GM23338 (cell line): ENCODE results near the gene CTBP2. TPM values are rescaled to one million over a fixed set of nuclear protein-coding genes. Genes with fewer than 3 reads are reported as not detected.

Source experiments
- ATAC-seq: fragments of 200-7000 bp; cut with Tn5 transposase; 3 replicates; pipeline ENCODE4 v1.9.1; 2020
- DNase-seq: peaks from one replicate; pipeline ENCODE4 v3.0.0-alpha.2; 2015; ENCODE audit warnings: low spot score
- H2AFZ ChIP-seq: fragments of 200-600 bp; sonication (generic); 2 replicates; pipeline ENCODE4 v1.8.0; 2016; ENCODE audit warnings: antibody characterized with exemption, mild to moderate bottlenecking, moderate library complexity
- H3F3A ChIP-seq: fragments of 200-600 bp; sonication (generic); replicated peaks from 2 replicates; pipeline ENCODE4 v1.8.0; 2017; ENCODE audit warnings: antibody characterized with exemption, mixed run types, low read depth
- H3K27ac ChIP-seq: fragments of 200-600 bp; sonication (generic); 2 replicates; pipeline ENCODE4 v1.6.1; 2016; ENCODE audit warnings: low read depth
- H3K27me3 ChIP-seq: fragments of 200-600 bp; sonication (generic); 2 replicates; pipeline ENCODE4 v1.8.0; 2016; ENCODE audit warnings: mild to moderate bottlenecking, mixed run types, moderate library complexity; ENCODE audit not compliant: insufficient read depth
- H3K36me3 ChIP-seq: fragments of 200-600 bp; sonication (generic); 2 replicates; pipeline ENCODE4 v1.8.0; 2016; ENCODE audit warnings: mild to moderate bottlenecking; ENCODE audit not compliant: insufficient read depth
- H3K4me1 ChIP-seq: fragments of 200-600 bp; sonication (generic); 2 replicates; pipeline ENCODE4 v1.8.0; 2016; ENCODE audit warnings: mild to moderate bottlenecking, moderate library complexity; ENCODE audit not compliant: insufficient read depth
- H3K4me2 ChIP-seq: fragments of 200-600 bp; sonication (generic); 2 replicates; pipeline ENCODE4 v1.7.1; 2017; ENCODE audit warnings: mixed run types
- H3K4me3 ChIP-seq: fragments of 200-600 bp; sonication (generic); 2 replicates; pipeline ENCODE4 v1.6.1; 2016; ENCODE audit warnings: mixed run types
- H3K79me2 ChIP-seq: fragments of 200-600 bp; sonication (generic); replicated peaks from 2 replicates; pipeline ENCODE4 v1.8.0; 2017; ENCODE audit warnings: mild to moderate bottlenecking; ENCODE audit not compliant: insufficient read depth
- H3K9me2 ChIP-seq: fragments of 200-600 bp; sonication (generic); 2 replicates; pipeline ENCODE4 v1.8.0; 2017; ENCODE audit not compliant: insufficient read depth
- H4K20me1 ChIP-seq: fragments of 200-600 bp; sonication (generic); replicated peaks from 2 replicates; pipeline ENCODE4 v1.8.0; 2017; ENCODE audit warnings: mild to moderate bottlenecking; ENCODE audit not compliant: insufficient read depth
- H3K27ac Mint-ChIP-seq: 2 replicates; pipeline ENCODE4 v1.8.0; 2020; ENCODE audit warnings: inconsistent platforms, mild to moderate bottlenecking, moderate library complexity, mixed read lengths
- H3K27me3 Mint-ChIP-seq: 3 replicates; pipeline ENCODE4 v1.8.0; 2022; ENCODE audit warnings: low read depth, mild to moderate bottlenecking, moderate library complexity, mixed read lengths, inconsistent platforms; ENCODE audit not compliant: insufficient read depth, poor library complexity
- H3K36me3 Mint-ChIP-seq: 3 replicates; pipeline ENCODE4 v1.8.0; 2021; ENCODE audit warnings: low read depth, mild to moderate bottlenecking, inconsistent platforms, moderate library complexity, mixed read lengths
- H3K4me1 Mint-ChIP-seq: 3 replicates; pipeline ENCODE4 v1.8.0; 2020; ENCODE audit warnings: mild to moderate bottlenecking, inconsistent platforms, mixed read lengths
- H3K4me3 Mint-ChIP-seq: 3 replicates; pipeline ENCODE4 v1.8.0; 2021; ENCODE audit warnings: moderate library complexity, mild to moderate bottlenecking, inconsistent platforms, mixed read lengths
- H3K9me3 Mint-ChIP-seq: 3 replicates; pipeline ENCODE4 v1.8.0; 2020; ENCODE audit warnings: moderate library complexity, mild to moderate bottlenecking, inconsistent platforms, mixed read lengths
- CREB1 ChIP-seq: fragments of 250-450 bp; sonication (Bioruptor Pico); IDR thresholded peaks from 2 replicates; pipeline ENCODE4 v1.5.0; 2020; ENCODE audit warnings: low read depth, mild to moderate bottlenecking, moderate library complexity
- CTCF ChIP-seq, 2 experiments: fragments of 200-600 bp in 1 of 2; sonication (generic) in 1 of 2; conservative IDR thresholded peaks; 2 replicates each; pipeline versions ENCODE4 v1.5.1 to v1.6.1; 2016 to 2017; ENCODE audit warnings: antibody characterized with exemption in 2 of 2, low read depth in 2 of 2, mild to moderate bottlenecking in 2 of 2, moderate library complexity in 1 of 2
- EZH2phosphoT487 ChIP-seq: fragments of 200-600 bp; sonication (generic); IDR thresholded peaks from one replicate; pipeline ENCODE4 v1.8.1; 2018; ENCODE audit warnings: antibody characterized with exemption; ENCODE audit not compliant: unreplicated experiment
- JUNB ChIP-seq: IDR thresholded peaks from one replicate; pipeline ENCODE4 v1.6.1; 2016; ENCODE audit warnings: antibody characterized with exemption; ENCODE audit not compliant: unreplicated experiment
- NANOG ChIP-seq: IDR thresholded peaks from 2 replicates; pipeline ENCODE4 v1.6.1; 2016; ENCODE audit warnings: antibody characterized with exemption, borderline replicate concordance
- REST ChIP-seq: IDR thresholded peaks from one replicate; pipeline ENCODE4 v1.6.1; 2018; ENCODE audit warnings: antibody characterized with exemption; ENCODE audit not compliant: unreplicated experiment
- STAT1 ChIP-seq: IDR thresholded peaks from one replicate; pipeline ENCODE4 v1.6.1; 2016; ENCODE audit warnings: antibody characterized with exemption; ENCODE audit not compliant: unreplicated experiment
- ZNF114 ChIP-seq: fragments of 250-450 bp; sonication (Bioruptor Pico); IDR thresholded peaks from 2 replicates; pipeline ENCODE4 v1.5.0; 2020; ENCODE audit warnings: mild to moderate bottlenecking, moderate library complexity
- ZNF462 ChIP-seq: fragments of 250-450 bp; sonication (Bioruptor Pico); IDR thresholded peaks from 2 replicates; pipeline ENCODE4 v1.5.0; 2020; ENCODE audit warnings: mild to moderate bottlenecking, moderate library complexity
- polyA plus RNA-seq: library from polyadenylated mRNA; unstranded; fragments of >200 nt; fragmentation: Nextera tagmentation; extraction: Ambion mirVana; gene quantifications from 2 replicates; pipeline ENCODE4 v1.2.1, GENCODE V29; 2016
- total RNA-seq: library from RNA; depleted of rRNA; stranded (reverse); fragments of >200 nt; shearing (Covaris generic); gene quantifications from 2 replicates; pipeline ENCODE4 v1.2.3, GENCODE V29; 2014

CTBP2 gene
- total and polyA plus RNA-seq, 2 experiments from 2014 or later = 133 to 265 TPM

- Histone ChIP-seq H3K27me3 (no peaks in the 10 kb centered on the region), H4K20me1 (peaks cover 95% of the 10 kb centered on the region), H3K4me2 (no peak overlapping the region), H3K9me2 (no peaks in the 10 kb centered on the region), H3K79me2 (peaks cover 100% of the 10 kb centered on the region), H3K4me1 (peaks cover 26% of the 10 kb centered on the region; the same call in 1 of the 2 replicates), H2AFZ (no peak overlapping the region), H3F3A (no peaks in the 10 kb centered on the region; the same call in none of the 2 replicates), H3K36me3 (peaks cover 17% of the 10 kb centered on the region), H3K27ac (peak overlapping the region; percentile 50), H3K4me3 (no peak overlapping the region)
- H3K36me3 Mint-ChIP-seq = peaks cover 89% of the 10 kb centered on the region
- no peak for TF ChIP-seq ZNF114 (CRISPR knock-in tag)
- peak; percentile 14 to 45; a peak in 3 of 4 replicates for TF ChIP-seq CTCF (conservative IDR thresholded peaks at IDR 0.05; ENCODE audit: low read depth in 2 of 2)
- TF ChIP-seq REST = no peak
- TF ChIP-seq ZNF462 (CRISPR knock-in tag) = peak; percentile 22; the same call in 1 of the 2 replicates
- TF ChIP-seq JUNB = no peak
- no peak for TF ChIP-seq CREB1 (CRISPR knock-in tag)
- TF ChIP-seq EZH2phosphoT487 = no peak
- TF ChIP-seq NANOG = no peak
- TF ChIP-seq STAT1 = no peak
- DNase-seq (peak; percentile 68), ATAC-seq (peak; percentile 71)
- H3K9me3 Mint-ChIP-seq = no peaks in the 10 kb centered on the region
- H3K27ac Mint-ChIP-seq = peak overlapping the region; percentile 91
- H3K4me3 Mint-ChIP-seq = no peak overlapping the region
- H3K27me3 Mint-ChIP-seq = peaks cover 36% of the 10 kb centered on the region
- H3K4me1 Mint-ChIP-seq = peaks cover 88% of the 10 kb centered on the region
These were observed 76.2 kb downstream of the CTBP2 start for GRCh38 chr10:125084191-125084613.
